Measurements from ENCODE around the gene KCNMA1.

The KCNMA1 gene

GRCh38 chr10:76950354-76950753 is 687.3 kb downstream of the KCNMA1 start:
- DNase-seq = no peak

- peak; percentile 17 for DNase-seq
Measured at GRCh38 chr10:76946270-76946669, 691.3 kb downstream of the KCNMA1 start.

- no peak for DNase-seq
Measured at GRCh38 chr10:76945166-76945565, 692.4 kb downstream of the KCNMA1 start.

GRCh38 chr10:76944640-76945039 is 693.0 kb downstream of the KCNMA1 start:
- no peak for DNase-seq

- peak; percentile 21 for DNase-seq
Measured at GRCh38 chr10:76942628-76943416, 694.8 kb downstream of the KCNMA1 start.

- no peak for DNase-seq
Measured at GRCh38 chr10:76939933-76940468, 697.6 kb downstream of the KCNMA1 start.

GRCh38 chr10:76937181-76937600 is 700.4 kb downstream of the KCNMA1 start:
- no peak for DNase-seq

- DNase-seq = no peak
Measured at GRCh38 chr10:76935941-76936613, 701.5 kb downstream of the KCNMA1 start.

- no peak for DNase-seq
Measured at GRCh38 chr10:76928565-76928964, 709.0 kb downstream of the KCNMA1 start.

GRCh38 chr10:76925636-76926405 is 711.8 kb downstream of the KCNMA1 start:
- DNase-seq = no peak

GRCh38 chr10:76922666-76923065 is 714.9 kb downstream of the KCNMA1 start:
- DNase-seq = no peak

- DNase-seq = no peak
Measured at GRCh38 chr10:76921383-76922010, 716.1 kb downstream of the KCNMA1 start.

GRCh38 chr10:76920581-76920980 is 717.0 kb downstream of the KCNMA1 start:
- no peak for DNase-seq

GRCh38 chr10:76918106-76918505 is 719.5 kb downstream of the KCNMA1 start:
- DNase-seq = no peak

- DNase-seq = no peak
Measured at GRCh38 chr10:76917071-76917470, 720.5 kb downstream of the KCNMA1 start.

GRCh38 chr10:76916536-76916935 is 721.1 kb downstream of the KCNMA1 start:
- peak; percentile 6 for DNase-seq

- no peak for DNase-seq
Measured at GRCh38 chr10:76915316-76915715, 722.3 kb downstream of the KCNMA1 start.

GRCh38 chr10:76911184-76911583 is 726.4 kb downstream of the KCNMA1 start:
- no peak for DNase-seq

GRCh38 chr10:76910184-76910962 is 727.2 kb downstream of the KCNMA1 start:
- no peak for DNase-seq

- DNase-seq = no peak
Measured at GRCh38 chr10:76906256-76906655, 731.4 kb downstream of the KCNMA1 start.

GRCh38 chr10:76905251-76905650 is 732.4 kb downstream of the KCNMA1 start:
- DNase-seq = no peak

- DNase-seq = no peak
Measured at GRCh38 chr10:76903387-76903945, 734.1 kb downstream of the KCNMA1 start.
